ENCODE data around the gene ADH4. TPM values are rescaled to one million over a fixed set of nuclear protein-coding genes. Genes with fewer than 3 reads are reported as not detected.
"Not testable (repeated sequence)": the region's sequence is repeated elsewhere in the genome, so short reads cannot be mapped to it uniquely, and the experiment has no call there.

The ADH4 gene
- polyA plus RNA-seq, 3 donors, result 0.42 to 0.93 (median 0.51) TPM

GRCh38 chr4:99084595-99084994 is 59.5 kb downstream of the ADH4 start:
- DNase-seq (ENCODE audit: low read depth in 3 of 3, low spot score in 2 of 3), result no peak

GRCh38 chr4:99082192-99082591 is 61.9 kb downstream of the ADH4 start:
- no peak for DNase-seq (ENCODE audit: low read depth in 3 of 3, low spot score in 2 of 3)

GRCh38 chr4:99080869-99081268 is 63.2 kb downstream of the ADH4 start:
- DNase-seq (ENCODE audit: low read depth in 3 of 3, low spot score in 2 of 3), result not testable (repeated sequence)

- no peak for DNase-seq (ENCODE audit: low read depth in 3 of 3, low spot score in 2 of 3)
These were observed 64.3 kb downstream of the ADH4 start for GRCh38 chr4:99079625-99080295.

GRCh38 chr4:99078931-99079624 is 65.0 kb downstream of the ADH4 start:
- DNase-seq (ENCODE audit: low read depth in 3 of 3, low spot score in 2 of 3), result no peak

- no peak for DNase-seq (ENCODE audit: low read depth in 3 of 3, low spot score in 2 of 3)
These were observed 65.8 kb downstream of the ADH4 start for GRCh38 chr4:99078336-99078735.

- no peak for DNase-seq (ENCODE audit: low read depth in 3 of 3, low spot score in 2 of 3)
These were observed 66.9 kb downstream of the ADH4 start for GRCh38 chr4:99077177-99077576.

GRCh38 chr4:99076292-99076976 is 67.7 kb downstream of the ADH4 start:
- DNase-seq (ENCODE audit: low read depth in 3 of 3, low spot score in 2 of 3), result no peak

- DNase-seq (ENCODE audit: low read depth in 3 of 3, low spot score in 2 of 3), result no peak
These were observed 69.3 kb downstream of the ADH4 start for GRCh38 chr4:99074816-99075215.

Other genes with a start within 250 kb of the ADH4 start
- 100 to 1,000 TPM; 136 to 156 (median 150) TPM for gene EIF4E, start 215.2 kb downstream of the ADH4 start, polyA plus RNA-seq (ENCODE audit: insufficient read length in 3 of 3)
- gene METAP1, start 148.6 kb downstream of the ADH4 start, polyA plus RNA-seq (ENCODE audit: insufficient read length in 3 of 3), result 10 to 100 TPM; 68.3 to 73.8 (median 73.6) TPM
- gene ADH5, start 55.5 kb downstream of the ADH4 start, polyA plus RNA-seq (ENCODE audit: insufficient read length in 3 of 3), result 100 to 1,000 TPM; 299 to 312 (median 310) TPM
- gene ADH6, start 74.9 kb upstream of the ADH4 start, polyA plus RNA-seq (ENCODE audit: insufficient read length in 3 of 3), result 10 to 100 TPM; 22.5 to 43.7 (median 28.1) TPM
- under 1 TPM; 0.47 to 0.64 (median 0.52) TPM for gene ADH1A, start 146.7 kb upstream of the ADH4 start, polyA plus RNA-seq (ENCODE audit: insufficient read length in 3 of 3)
- 10 to 100 TPM; 23.1 to 27.3 (median 27.2) TPM for gene ADH1B, start 177.1 kb upstream of the ADH4 start, polyA plus RNA-seq (ENCODE audit: insufficient read length in 3 of 3)
- 100 to 1,000 TPM in 2 of 3 donors, 10 to 100 TPM in 1; 88.0 to 160 (median 147) TPM for gene ADH1C, start 208.4 kb upstream of the ADH4 start, polyA plus RNA-seq (ENCODE audit: insufficient read length in 3 of 3)